Right cardiac atrium (tissue), 5 donors: ENCODE measurements around the gene FRMD3. TPM values are rescaled to one million over a fixed set of nuclear protein-coding genes. Genes with fewer than 3 reads are reported as not detected.
A peak's percentile ranks its signal among the peaks of the same experiment; 100 is the strongest.

Experiments used
- ATAC-seq, 2 donors: fragments of 200-7000 bp; cut with Tn5 transposase; one replicate each; pipeline versions ENCODE4 v1.8.0 to v1.9.1; 2020; ENCODE audit warnings: moderate library complexity in 2 of 2, mild to moderate bottlenecking in 1 of 2
- DNase-seq, 3 donors: peaks; one replicate each; pipeline ENCODE4 v3.0.0-alpha.2; 2020
- H3K27ac ChIP-seq: one replicate; pipeline ENCODE4 v1.5.1; 2013; ENCODE audit warnings: mild to moderate bottlenecking, low read length, control low read depth, moderate library complexity
- H3K27me3 ChIP-seq: one replicate; pipeline ENCODE4 v1.6.1; 2013; ENCODE audit not compliant: control insufficient read depth, insufficient read depth
- H3K4me1 ChIP-seq: one replicate; pipeline ENCODE4 v1.6.1; 2013; ENCODE audit warnings: low read length; ENCODE audit not compliant: control insufficient read depth, insufficient read depth
- H3K4me3 ChIP-seq: one replicate; pipeline ENCODE4 v1.5.1; 2013; ENCODE audit warnings: low read length, control low read depth
- H3K9me3 ChIP-seq: one replicate; pipeline ENCODE4 v1.6.1; 2013; ENCODE audit warnings: low read length; ENCODE audit not compliant: control insufficient read depth
- WGBS: extraction: QIAGEN DNeasy Blood & Tissue Kit; methylation state at CpG from one replicate; pipeline ENCODE4 v1.1.7; 2013; 5-methylcytosine and 5-hydroxymethylcytosine counted together
- intact Hi-C, 4 donors: fragments of 100-400 bp; cut with DNase I; formaldehyde crosslinking; loops; one replicate each; pipeline versions ENCODE4 v1.11.0 to v1.14.0; 2022 to 2023
- polyA plus RNA-seq: library from polyadenylated mRNA; stranded (reverse); fragments of 200-250 nt; gene quantifications from one replicate; pipeline ENCODE4 v1.2.3, GENCODE V29; 2013
- total RNA-seq, 4 donors: library from RNA; stranded (reverse); fragmentation: NEBNext Ultra II Directional; extraction: Animal tissue kit (Norgen Biotek cat#: 25700); gene quantifications; one replicate each; pipeline ENCODE4 v1.2.1, GENCODE V29; 2021
- donor health status: healthy with polysubstance abuse.
- donor health status: DM: no; HTN: yes; CAD: no.
- donor health status: DM: no; HTN: no; CAD: no.
- donor health status: DM: no; HTN: yes; CAD: no; lungs with severe emphysema.
- donor health status: DM: yes; HTN: yes; CAD: no.

Gene FRMD3
- total and polyA plus RNA-seq, 5 donors, result 34.3 to 75.1 (median 65.7) TPM

DNA sequence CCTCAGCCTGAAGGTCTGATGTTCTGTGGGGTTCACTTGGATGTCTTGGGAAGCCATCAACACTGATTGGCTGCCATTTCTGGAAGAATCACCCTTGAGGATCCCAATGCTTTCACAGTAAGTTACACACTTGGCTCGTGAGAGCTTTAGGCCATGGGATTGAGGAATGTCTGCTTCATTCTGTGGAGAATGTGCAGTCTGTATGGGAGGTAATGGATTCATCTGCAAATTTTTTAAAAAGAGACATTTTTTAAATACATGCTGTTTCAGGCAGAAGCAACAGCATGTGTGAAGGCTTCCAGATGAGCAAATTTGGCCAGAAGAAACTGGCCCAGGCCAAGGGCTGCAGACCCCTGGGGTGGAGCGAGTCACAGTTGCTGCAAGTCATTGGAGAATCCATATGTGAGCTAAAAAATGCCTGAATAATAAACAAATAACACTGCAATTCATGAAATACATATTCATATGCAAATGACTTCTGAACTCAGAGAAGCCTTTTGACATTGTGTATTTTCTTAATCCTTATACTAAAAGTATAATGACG is 328.9 kb downstream of the FRMD3 start:
- WGBS, result 91% methylated on average over 3 of the region's 3 CpGs

GRCh38 chr9:83208065-83208850 is 329.9 kb downstream of the FRMD3 start:
- H3K4me3 ChIP-seq, result no peak overlapping the region
- no peaks in the 10 kb centered on the region for H3K9me3 ChIP-seq
- H3K4me1 ChIP-seq, result peaks cover 3% of the 10 kb centered on the region
- 59% methylated on average over 9 of the region's 9 CpGs for WGBS
- intact Hi-C loops, result loop anchor here in 1 of 4 donors (10.0 kb wide), 1 partner anchor 397 kb away; no protein-coding TSS in a partner anchor
- DNase-seq, result peak in 1 of 3 donors; percentile 32
- ATAC-seq, result peak; percentile 78 to 93
- H3K27me3 ChIP-seq, result no peaks in the 10 kb centered on the region
- no peak overlapping the region for H3K27ac ChIP-seq

More for the DNA sequence above, 328.9 kb downstream of the FRMD3 start:
- no peaks in the 10 kb centered on the region for H3K9me3 ChIP-seq
- no peak for DNase-seq
- peaks cover 3% of the 10 kb centered on the region for H3K4me1 ChIP-seq
- H3K27ac ChIP-seq, result no peak overlapping the region
- ATAC-seq, result no peak
- intact Hi-C loops, result loop anchor here in 1 of 4 donors (10.0 kb wide), 1 partner anchor 396 kb away; no protein-coding TSS in a partner anchor
- H3K27me3 ChIP-seq, result no peaks in the 10 kb centered on the region
- H3K4me3 ChIP-seq, result no peak overlapping the region

- ATAC-seq (peak in 1 of 2 donors; percentile 20), DNase-seq (no peak)
- Histone ChIP-seq H3K9me3 (no peaks in the 10 kb centered on the region), H3K4me3 (no peak overlapping the region), H3K27me3 (no peaks in the 10 kb centered on the region), H3K27ac (no peak overlapping the region), H3K4me1 (peaks cover 1% of the 10 kb centered on the region)
- intact Hi-C loops, result loop anchor here in 1 of 4 donors (10.0 kb wide), 1 partner anchor 401 kb away; no protein-coding TSS in a partner anchor
- WGBS, result 97% methylated on average over 1 of the region's 1 CpG
These were observed 334.2 kb downstream of the FRMD3 start for GRCh38 chr9:83204047-83204446.

GRCh38 chr9:83200531-83200930 is 337.7 kb downstream of the FRMD3 start:
- no peaks in the 10 kb centered on the region for H3K27me3 ChIP-seq
- H3K9me3 ChIP-seq, result no peaks in the 10 kb centered on the region
- no peak overlapping the region for H3K4me3 ChIP-seq
- 87% methylated on average over 2 of the region's 2 CpGs for WGBS
- H3K4me1 ChIP-seq, result no peaks in the 10 kb centered on the region
- intact Hi-C loops, result loop anchor here in 1 of 4 donors (10.0 kb wide), 1 partner anchor 404 kb away; no protein-coding TSS in a partner anchor
- DNase-seq (no peak), ATAC-seq (no peak)
- no peak overlapping the region for H3K27ac ChIP-seq

GRCh38 chr9:83199832-83200231 is 338.4 kb downstream of the FRMD3 start:
- intact Hi-C loops, result loop anchor here in 2 of 4 donors (10.0 kb wide), 2 partner anchors 395 to 405 kb away; no protein-coding TSS in a partner anchor
- no peaks in the 10 kb centered on the region for H3K9me3 ChIP-seq
- H3K27me3 ChIP-seq, result no peaks in the 10 kb centered on the region
- H3K27ac ChIP-seq, result no peak overlapping the region
- no peak for DNase-seq
- H3K4me3 ChIP-seq, result no peak overlapping the region
- no peaks in the 10 kb centered on the region for H3K4me1 ChIP-seq
- WGBS, result 75% methylated on average over 6 of the region's 6 CpGs
- no peak for ATAC-seq

GRCh38 chr9:83199240-83199639 is 339.0 kb downstream of the FRMD3 start:
- H3K9me3 ChIP-seq, result no peaks in the 10 kb centered on the region
- no peaks in the 10 kb centered on the region for H3K27me3 ChIP-seq
- peak; percentile 90 to 92 for ATAC-seq
- WGBS, result 20% methylated on average over 5 of the region's 5 CpGs
- peak in 1 of 3 donors; percentile 53 for DNase-seq
- H3K27ac ChIP-seq, result no peak overlapping the region
- H3K4me1 ChIP-seq, result no peaks in the 10 kb centered on the region
- H3K4me3 ChIP-seq, result no peak overlapping the region
- intact Hi-C loops, result loop anchor here in 1 of 4 donors (10.0 kb wide), 1 partner anchor 396 kb away; no protein-coding TSS in a partner anchor

GRCh38 chr9:83198371-83198770 is 339.8 kb downstream of the FRMD3 start:
- H3K4me1 ChIP-seq, result no peaks in the 10 kb centered on the region
- no peaks in the 10 kb centered on the region for H3K27me3 ChIP-seq
- ATAC-seq (no peak), DNase-seq (no peak)
- intact Hi-C loops, result loop anchor here in 1 of 4 donors (10.0 kb wide), 1 partner anchor 396 kb away; no protein-coding TSS in a partner anchor
- WGBS, result 69% methylated on average over 3 of the region's 3 CpGs
- no peak overlapping the region for H3K27ac ChIP-seq
- no peak overlapping the region for H3K4me3 ChIP-seq
- no peaks in the 10 kb centered on the region for H3K9me3 ChIP-seq

DNA sequence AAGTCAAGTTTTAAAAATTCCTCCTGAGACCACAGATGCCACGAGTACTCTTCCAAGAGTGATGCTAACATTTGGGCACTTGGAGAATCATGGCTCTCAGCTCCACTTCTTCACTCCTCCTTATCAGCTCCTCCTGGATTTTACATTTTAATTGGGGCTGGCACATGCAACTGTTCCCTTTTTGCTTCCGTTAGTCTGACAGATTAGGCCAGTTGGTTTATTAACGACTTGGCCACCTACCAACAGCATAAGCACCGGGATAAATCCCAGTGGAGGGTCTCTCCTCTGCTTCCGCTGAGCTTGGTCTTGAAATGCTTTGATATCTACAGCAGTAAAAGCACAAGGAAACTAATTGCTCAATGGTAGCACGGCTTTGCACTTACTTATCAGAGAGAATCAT is 340.6 kb downstream of the FRMD3 start:
- no peaks in the 10 kb centered on the region for H3K27me3 ChIP-seq
- no peaks in the 10 kb centered on the region for H3K4me1 ChIP-seq
- H3K4me3 ChIP-seq, result no peak overlapping the region
- no peak overlapping the region for H3K27ac ChIP-seq
- H3K9me3 ChIP-seq, result no peaks in the 10 kb centered on the region
- no peak for ATAC-seq
- WGBS, result 18% methylated on average over 6 of the region's 6 CpGs
- intact Hi-C loops, result loop anchor here in 1 of 4 donors (10.0 kb wide), 1 partner anchor 397 kb away; no protein-coding TSS in a partner anchor
- no peak for DNase-seq

DNA sequence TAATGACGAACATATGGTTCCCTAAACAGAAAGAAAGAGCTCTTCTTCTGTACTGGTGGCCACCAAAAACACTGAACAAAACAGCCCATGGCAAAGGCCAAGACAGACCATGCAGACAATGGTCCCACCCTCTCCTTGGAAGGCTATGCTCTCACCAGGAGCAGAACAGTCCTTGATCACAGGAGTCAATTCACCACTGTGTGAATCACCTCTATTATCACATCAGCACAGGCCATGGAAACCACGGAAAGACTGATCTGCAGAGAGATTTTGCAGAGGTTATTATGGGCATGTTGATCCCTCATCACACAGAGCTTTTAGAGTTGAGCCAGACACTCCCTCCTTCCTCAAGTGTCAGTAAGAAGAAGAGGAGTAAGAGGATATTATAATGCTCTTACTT is 341.3 kb downstream of the FRMD3 start:
- intact Hi-C loops, result loop anchor here in 1 of 4 donors (10.0 kb wide), 1 partner anchor 398 kb away; no protein-coding TSS in a partner anchor
- H3K9me3 ChIP-seq, result no peaks in the 10 kb centered on the region
- H3K4me1 ChIP-seq, result no peaks in the 10 kb centered on the region
- H3K4me3 ChIP-seq, result no peak overlapping the region
- WGBS, result 83% methylated on average over 2 of the region's 2 CpGs
- no peaks in the 10 kb centered on the region for H3K27me3 ChIP-seq
- no peak for ATAC-seq
- no peak for DNase-seq
- H3K27ac ChIP-seq, result no peak overlapping the region
